SKM-1 (cell line): ENCODE measurements around the gene TMEM120B.

ENCODE experiments used
- DNase-seq: peaks from one replicate; lab custom pipeline; 2025; ENCODE audit not compliant: unreplicated experiment; lab: John Stamatoyannopoulos, UW

TMEM120B gene

DNA sequence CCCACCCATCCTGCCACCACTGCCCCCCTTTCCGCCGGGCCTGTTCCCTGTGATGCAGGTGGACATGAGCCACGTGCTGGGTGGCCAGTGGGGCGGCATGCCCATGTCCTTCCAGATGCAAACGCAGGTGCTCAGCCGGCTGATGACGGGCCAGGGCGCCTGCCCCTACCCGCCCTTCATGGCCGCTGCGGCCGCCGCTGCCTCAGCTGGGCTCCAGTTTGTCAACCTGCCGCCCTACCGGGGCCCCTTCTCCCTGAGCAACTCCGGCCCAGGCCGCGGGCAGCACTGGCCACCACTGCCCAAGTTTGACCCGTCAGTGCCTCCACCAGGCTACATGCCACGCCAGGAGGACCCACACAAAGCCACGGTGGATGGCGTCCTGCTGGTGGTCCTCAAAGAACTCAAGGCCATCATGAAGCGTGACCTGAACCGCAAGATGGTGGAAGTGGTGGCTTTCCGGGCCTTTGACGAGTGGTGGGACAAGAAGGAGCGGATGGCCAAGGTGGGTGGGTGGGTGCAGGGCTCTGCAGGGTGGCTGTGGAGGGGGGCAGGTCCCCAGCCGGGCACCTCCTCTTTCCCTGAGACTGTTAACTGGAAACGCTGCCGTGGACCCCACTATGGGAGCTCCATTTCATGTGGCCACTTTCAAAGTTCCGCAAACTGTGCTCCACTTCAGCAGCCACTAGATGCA, 102.0 kb downstream of the TMEM120B start:
- no peak for DNase-seq

- no peak for DNase-seq
These were observed 102.7 kb downstream of the TMEM120B start for GRCh38 chr12:121815263-121815662.

GRCh38 chr12:121816925-121817647, 104.5 kb downstream of the TMEM120B start:
- DNase-seq: no peak

DNA sequence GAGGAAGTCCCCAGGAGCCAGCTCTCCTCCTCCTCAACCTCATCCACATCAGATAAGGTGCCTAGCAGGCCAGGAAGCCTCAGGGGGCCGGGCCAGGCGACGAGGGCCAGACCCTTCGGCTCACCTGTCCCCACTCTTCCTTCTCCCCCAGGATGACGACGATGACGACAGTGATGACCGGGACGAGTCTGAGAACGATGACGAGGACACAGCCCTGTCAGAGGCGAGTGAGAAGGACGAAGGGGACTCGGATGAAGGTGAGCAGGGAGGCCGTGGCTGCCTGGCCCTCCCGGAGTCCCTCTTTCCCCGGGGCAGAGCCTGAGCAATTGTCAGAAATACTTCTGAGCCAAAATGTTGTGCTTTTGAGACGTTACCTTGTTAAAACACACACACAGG, 105.1 kb downstream of the TMEM120B start:
- no peak for DNase-seq

DNA sequence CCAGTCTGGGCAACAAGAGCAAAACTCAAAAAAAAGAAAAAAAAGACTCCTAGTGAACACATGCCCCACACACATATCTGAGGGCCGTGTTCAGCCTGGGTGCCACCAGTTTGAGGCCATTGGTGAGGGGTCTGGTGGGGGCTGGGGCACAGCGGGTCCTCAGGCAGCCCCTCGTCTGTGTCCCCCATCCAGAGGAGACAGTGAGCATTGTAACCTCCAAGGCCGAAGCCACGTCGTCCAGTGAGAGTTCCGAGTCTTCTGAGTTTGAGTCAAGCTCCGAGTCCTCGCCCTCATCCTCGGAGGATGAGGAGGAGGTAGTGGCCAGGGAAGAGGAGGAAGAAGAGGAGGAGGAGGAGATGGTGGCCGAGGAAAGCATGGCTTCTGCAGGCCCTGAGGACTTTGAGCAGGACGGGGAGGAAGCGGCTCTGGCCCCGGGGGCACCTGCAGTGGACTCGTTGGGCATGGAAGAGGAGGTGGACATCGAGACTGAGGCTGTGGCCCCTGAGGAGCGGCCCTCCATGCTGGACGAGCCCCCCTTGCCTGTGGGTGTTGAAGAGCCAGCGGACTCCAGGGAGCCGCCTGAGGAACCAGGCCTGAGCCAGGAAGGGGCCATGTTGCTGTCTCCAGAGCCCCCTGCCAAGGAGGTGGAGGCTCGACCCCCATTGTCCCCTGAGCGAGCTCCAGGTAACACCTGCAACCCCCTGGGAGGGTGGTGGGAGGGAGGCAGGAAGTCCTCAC, 106.8 kb downstream of the TMEM120B start:
- DNase-seq: no peak

DNA sequence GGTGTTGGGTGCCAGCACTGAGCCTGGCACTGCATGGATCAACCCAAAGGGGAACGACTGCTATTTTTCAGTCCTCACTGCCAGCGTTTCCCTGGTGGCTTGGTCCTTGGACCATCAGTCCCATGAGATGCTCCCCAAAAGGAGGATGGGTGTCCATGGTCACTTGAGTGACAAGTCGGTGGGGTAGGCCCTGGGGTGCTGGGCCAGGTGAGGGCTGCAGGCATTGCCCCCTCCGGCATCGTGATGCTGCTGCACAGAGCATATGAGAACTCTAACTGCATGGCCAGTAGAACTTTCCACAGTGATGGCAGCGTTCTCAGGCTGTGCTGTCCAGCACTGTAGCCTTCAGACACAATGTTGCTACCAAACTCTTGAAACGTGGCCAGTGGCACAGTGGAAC, 107.5 kb downstream of the TMEM120B start:
- no peak for DNase-seq

- DNase-seq: no peak
These were observed 110.0 kb downstream of the TMEM120B start for GRCh38 chr12:121822393-121823100.

DNA sequence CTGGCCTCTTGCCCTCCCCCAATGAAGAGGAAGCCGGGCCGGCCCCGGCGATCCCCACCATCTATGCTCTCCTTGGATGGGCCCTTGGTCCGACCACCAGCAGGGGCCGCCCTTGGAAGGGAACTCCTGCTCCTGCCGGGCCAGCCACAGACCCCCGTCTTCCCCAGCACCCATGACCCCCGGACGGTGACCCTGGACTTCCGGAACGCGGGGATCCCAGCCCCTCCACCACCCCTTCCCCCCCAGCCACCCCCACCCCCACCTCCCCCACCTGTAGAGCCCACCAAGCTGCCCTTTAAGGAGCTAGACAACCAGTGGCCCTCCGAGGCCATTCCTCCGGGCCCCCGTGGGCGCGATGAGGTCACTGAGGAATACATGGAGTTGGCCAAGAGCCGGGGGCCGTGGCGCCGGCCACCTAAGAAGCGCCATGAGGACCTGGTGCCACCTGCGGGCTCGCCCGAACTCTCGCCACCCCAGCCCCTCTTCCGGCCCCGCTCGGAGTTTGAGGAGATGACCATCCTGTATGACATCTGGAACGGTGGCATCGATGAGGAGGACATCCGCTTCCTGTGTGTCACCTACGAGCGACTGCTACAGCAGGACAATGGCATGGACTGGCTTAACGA, 110.7 kb downstream of the TMEM120B start:
- no peak for DNase-seq

- no peak for DNase-seq
These were observed 111.2 kb downstream of the TMEM120B start for GRCh38 chr12:121823727-121824115.

DNA sequence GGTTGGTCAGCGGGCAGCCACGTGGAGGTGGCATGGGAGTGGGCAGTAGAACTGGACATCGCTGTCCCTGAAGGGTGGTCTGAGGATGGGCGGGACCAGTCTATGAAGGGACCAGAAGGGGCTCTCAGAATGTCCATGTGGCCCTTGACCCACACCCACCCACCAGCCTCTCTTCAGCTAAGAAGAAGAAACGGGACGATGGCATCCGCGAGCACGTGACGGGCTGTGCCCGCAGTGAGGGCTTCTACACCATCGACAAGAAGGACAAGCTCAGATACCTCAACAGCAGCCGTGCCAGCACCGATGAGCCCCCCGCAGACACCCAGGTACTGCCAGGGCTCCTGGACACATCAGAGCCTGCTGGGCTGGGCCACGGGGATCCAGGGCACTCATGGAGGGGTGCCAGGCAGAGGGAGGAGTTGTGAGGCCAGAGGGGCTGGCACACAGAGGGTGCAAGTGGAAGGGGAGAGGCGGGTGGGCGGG, 112.5 kb downstream of the TMEM120B start:
- no peak for DNase-seq

DNA sequence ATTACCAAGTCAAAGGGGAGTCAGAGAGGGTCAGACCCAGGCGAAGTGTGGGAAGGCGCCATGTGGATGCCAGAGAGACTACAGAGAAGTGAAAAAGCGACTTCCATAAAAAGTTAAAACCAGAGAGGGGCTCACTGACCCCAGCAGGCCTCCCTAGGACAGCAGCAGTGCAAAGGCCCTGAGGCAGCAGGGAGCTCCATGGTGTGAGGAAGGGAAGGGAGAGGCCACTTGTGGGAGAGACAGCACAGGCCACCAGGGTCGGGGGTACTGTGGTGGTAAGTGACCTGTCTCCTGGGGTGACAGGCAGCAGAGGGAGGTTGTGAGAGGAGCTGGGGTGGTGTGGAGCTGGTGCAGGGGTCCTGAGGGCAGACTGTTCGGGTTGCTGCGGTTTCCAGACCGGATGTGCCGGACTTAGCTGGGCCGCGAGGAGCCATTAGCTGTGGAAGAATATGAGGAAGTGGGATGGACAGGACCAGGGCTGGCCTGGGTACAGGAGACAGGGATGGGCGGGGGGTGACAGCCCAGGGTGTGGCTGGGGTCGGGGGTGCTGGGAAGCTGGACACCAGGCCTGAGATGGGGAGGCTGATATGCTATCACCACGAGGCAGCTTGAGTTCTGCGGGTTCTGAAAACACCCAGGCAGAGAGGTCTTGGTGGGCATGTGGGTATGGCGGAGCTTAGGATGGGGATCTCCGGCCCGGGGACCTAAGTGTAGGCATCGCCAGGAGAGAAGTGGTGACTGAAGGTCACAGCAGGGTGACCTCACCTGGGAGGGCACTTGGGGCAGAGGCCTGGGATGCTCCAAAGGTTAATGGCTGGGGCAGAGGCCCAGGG, 114.0 kb downstream of the TMEM120B start:
- DNase-seq: no peak

GRCh38 chr12:121827351-121828099, 115.0 kb downstream of the TMEM120B start:
- no peak for DNase-seq

DNA sequence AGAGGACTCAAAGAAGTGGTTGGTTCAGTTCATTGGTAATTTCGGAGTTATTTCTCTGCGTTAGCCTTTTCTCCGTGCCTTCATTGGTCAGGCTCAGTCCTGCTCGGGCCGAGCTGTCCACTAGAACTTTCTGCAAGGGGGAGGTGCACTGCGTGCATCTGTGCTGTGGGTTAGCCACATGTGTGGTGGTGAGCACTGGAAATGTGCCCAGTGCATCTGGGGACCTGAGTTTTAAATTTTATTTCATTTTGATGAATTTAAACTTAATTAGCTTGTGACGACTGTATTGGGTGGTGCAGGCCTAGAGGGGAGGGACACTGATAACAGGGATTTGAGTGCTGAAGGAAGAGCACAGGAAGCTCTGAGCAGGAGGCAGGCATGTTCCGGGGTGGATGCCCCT, 115.8 kb downstream of the TMEM120B start:
- DNase-seq: no peak

DNA sequence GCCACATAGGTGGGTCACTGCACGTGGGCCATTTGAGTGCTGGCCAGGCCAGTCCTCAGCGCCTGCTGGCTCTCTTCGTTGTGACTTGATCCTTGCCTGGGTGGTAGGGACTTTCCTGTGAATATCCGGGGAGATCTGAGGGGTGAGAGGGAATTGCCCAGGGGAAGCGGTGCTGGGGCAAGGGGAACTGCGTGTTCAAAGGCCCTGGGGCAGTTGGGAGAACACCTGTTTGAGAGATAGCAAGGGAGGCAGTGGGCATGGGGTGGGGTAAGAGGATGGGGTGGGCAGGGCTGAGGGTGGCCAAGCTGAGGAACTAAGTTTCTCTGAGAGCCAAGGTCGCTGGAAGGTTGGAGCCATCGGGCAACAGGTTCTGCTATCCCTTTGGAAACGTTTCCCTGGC, 116.3 kb downstream of the TMEM120B start:
- no peak for DNase-seq

- no peak for DNase-seq
These were observed 116.8 kb downstream of the TMEM120B start for GRCh38 chr12:121829250-121829918.

DNA sequence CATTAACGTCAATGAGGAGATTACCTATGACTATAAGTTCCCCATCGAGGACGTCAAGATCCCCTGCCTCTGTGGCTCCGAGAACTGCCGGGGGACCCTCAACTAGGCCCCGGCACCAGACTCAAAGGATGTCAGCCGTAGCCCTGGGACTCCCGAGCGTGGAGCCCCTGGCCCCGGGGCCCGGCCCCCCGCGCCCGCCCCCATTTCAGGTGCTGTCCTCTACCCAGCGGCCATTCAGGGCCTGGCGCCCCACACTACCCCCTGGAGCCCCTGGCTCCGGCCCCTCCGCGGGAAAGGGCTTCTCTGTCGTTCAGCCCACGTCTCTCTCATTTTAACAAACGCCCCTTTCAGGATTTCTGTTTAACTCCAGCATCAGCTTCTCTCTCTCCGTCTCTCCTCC, 117.6 kb downstream of the TMEM120B start:
- no peak for DNase-seq

GRCh38 chr12:121830588-121831265, 118.2 kb downstream of the TMEM120B start:
- DNase-seq: no peak
